Measurements from ENCODE around the gene COG5. TPM values are rescaled to one million over a fixed set of nuclear protein-coding genes. Genes with fewer than 3 reads are reported as not detected.

The COG5 gene
- total RNA-seq, 1 experiment from 2014 or later = 20.2 TPM

DNA sequence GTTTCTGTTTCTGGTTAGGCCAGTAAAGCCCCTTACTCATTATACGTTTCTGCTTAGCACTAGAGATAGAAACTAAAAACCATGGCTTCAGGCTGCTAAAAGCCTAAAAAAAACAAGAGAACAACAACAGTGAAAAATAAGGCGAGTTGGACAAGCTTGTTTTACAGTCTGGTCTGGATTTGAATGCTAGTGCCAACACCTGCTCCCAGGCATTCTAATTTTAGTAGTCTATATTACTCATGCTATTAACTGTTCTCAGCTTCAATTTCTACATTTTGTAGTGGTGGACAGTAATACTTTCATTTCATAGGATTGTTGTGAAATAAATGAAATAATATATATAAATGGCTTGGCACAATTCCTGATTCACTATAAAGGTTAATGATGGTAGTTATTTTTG, 286.4 kb downstream of the COG5 start:
- Histone ChIP-seq H4K20me1 (ENCODE audit: control insufficient read depth, insufficient read depth, insufficient read length) (no peaks in the 10 kb centered on the region), H2BK15ac (ENCODE audit: low read depth, low read length) (no peak overlapping the region), H3K4me1 (ENCODE audit: insufficient read depth, low read length) (no peaks in the 10 kb centered on the region; the same call in 1 of the 2 replicates), H3K23ac (ENCODE audit: insufficient read length, low read depth, low read length) (no peak overlapping the region), H3K4me2 (ENCODE audit: insufficient read depth, insufficient read length, low read length) (no peak overlapping the region), H2AK5ac (ENCODE audit: insufficient read length, low read length) (no peak overlapping the region), H3K23me2 (ENCODE audit: insufficient read length, low read depth, low read length, poor library complexity, severe bottlenecking) (no peaks in the 10 kb centered on the region), H2BK12ac (ENCODE audit: insufficient read length, low read depth, low read length) (no peak overlapping the region), H2AFZ (ENCODE audit: low read length) (no peak overlapping the region), H2BK5ac (ENCODE audit: insufficient read length, low read length) (no peak overlapping the region), H2BK20ac (ENCODE audit: low read depth, low read length, poor library complexity, severe bottlenecking) (no peak overlapping the region), H3K27me3 (ENCODE audit: insufficient read depth, low read length) (no peaks in the 10 kb centered on the region), H3K9me3 (ENCODE audit: control insufficient read depth, low read depth, low read length) (no peaks in the 10 kb centered on the region), H4K5ac (ENCODE audit: insufficient read length, low read depth, low read length) (no peak overlapping the region), H2BK120ac (ENCODE audit: low read depth, low read length, poor library complexity, severe bottlenecking) (no peak overlapping the region), H3K9ac (ENCODE audit: extremely low read depth, insufficient read length, low read length) (no peak overlapping the region), H3K18ac (ENCODE audit: insufficient read length, low read depth, low read length) (no peak overlapping the region), H3K27ac (ENCODE audit: insufficient read length, low read depth, low read length) (no peak overlapping the region), H3K79me1 (ENCODE audit: insufficient read depth, low read depth, low read length, poor library complexity, severe bottlenecking) (no peaks in the 10 kb centered on the region), H3K14ac (ENCODE audit: insufficient read depth, low read length) (no peak overlapping the region), H4K91ac (ENCODE audit: insufficient read length, low read depth, low read length) (no peak overlapping the region), H3T11ph (ENCODE audit: low read length) (no peak overlapping the region), H4K8ac (replicated peaks; ENCODE audit: insufficient read length, low read depth, low read length) (no peak overlapping the region), H3K4ac (ENCODE audit: low read depth, low read length) (no peak overlapping the region), H3K79me2 (ENCODE audit: insufficient read depth, low read length) (no peaks in the 10 kb centered on the region), H3K56ac (ENCODE audit: insufficient read length, low read depth, low read length) (no peak overlapping the region)
- Mint-ChIP-seq H3K4me1 (peaks cover 5 to 6% of the 10 kb centered on the region in 2 experiments), H3K9me3 (no peaks in the 10 kb centered on the region), H3K27me3 (ENCODE audit: low read depth) (no peaks in the 10 kb centered on the region), H3K36me3 (ENCODE audit: insufficient read depth in 1 of 3, low read depth in 3 of 3) (no peaks in the 10 kb centered on the region), H3K27ac (no peak overlapping the region), H3K4me3 (no peak overlapping the region)
- DNase-seq = no peak
- TF ChIP-seq, protein P1, sequence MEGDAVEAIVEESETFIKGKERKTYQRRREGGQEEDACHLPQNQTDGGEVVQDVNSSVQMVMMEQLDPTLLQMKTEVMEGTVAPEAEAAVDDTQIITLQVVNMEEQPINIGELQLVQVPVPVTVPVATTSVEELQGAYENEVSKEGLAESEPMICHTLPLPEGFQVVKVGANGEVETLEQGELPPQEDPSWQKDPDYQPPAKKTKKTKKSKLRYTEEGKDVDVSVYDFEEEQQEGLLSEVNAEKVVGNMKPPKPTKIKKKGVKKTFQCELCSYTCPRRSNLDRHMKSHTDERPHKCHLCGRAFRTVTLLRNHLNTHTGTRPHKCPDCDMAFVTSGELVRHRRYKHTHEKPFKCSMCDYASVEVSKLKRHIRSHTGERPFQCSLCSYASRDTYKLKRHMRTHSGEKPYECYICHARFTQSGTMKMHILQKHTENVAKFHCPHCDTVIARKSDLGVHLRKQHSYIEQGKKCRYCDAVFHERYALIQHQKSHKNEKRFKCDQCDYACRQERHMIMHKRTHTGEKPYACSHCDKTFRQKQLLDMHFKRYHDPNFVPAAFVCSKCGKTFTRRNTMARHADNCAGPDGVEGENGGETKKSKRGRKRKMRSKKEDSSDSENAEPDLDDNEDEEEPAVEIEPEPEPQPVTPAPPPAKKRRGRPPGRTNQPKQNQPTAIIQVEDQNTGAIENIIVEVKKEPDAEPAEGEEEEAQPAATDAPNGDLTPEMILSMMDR (conservative IDR thresholded peaks at IDR 0.05) = no peak
- no CpG with 5 or more reads among the region's 2 CpGs for WGBS (ENCODE audit: extremely low coverage, insufficient read length, low lambda C conversion rate)

Measured in H9 (cell line).